Kidney (tissue), 22 donors: ENCODE results near the gene NOVA1. TPM values are rescaled to one million over a fixed set of nuclear protein-coding genes. Genes with fewer than 3 reads are reported as not detected.
A peak's percentile ranks its signal among the peaks of the same experiment; 100 is the strongest.
"Not testable (repeated sequence)": the region's sequence is repeated elsewhere in the genome, so short reads cannot be mapped to it uniquely, and the experiment has no call there.

Experiments
- DNase-seq, 5 donors: peaks; one replicate each; pipeline ENCODE4 v3.0.0-alpha.2; 2013 to 2020
- FAIRE-seq: peaks from 2 replicates; lab custom pipeline; 2012; peaks lifted over from hg19 to GRCh38; lab: Jason Lieb, UNC
- H3K27ac ChIP-seq, 2 donors: one replicate each; pipeline ENCODE4 v1.7.0; 2013; ENCODE audit warnings: low read depth in 2 of 2, low read length in 2 of 2, inconsistent platforms in 1 of 2
- H3K27me3 ChIP-seq: one replicate; pipeline ENCODE4 v1.7.1; 2013; ENCODE audit warnings: low read length, inconsistent platforms; ENCODE audit not compliant: control insufficient read depth, insufficient read depth
- H3K36me3 ChIP-seq, 3 donors: one replicate each; pipeline versions ENCODE4 v1.7.0 to v1.7.1; 2013; ENCODE audit warnings: low read length in 3 of 3, control low read depth in 1 of 3, inconsistent platforms in 1 of 3; ENCODE audit not compliant: insufficient read depth in 3 of 3, control insufficient read depth in 2 of 3
- H3K4me1 ChIP-seq, 3 donors: one replicate each; pipeline versions ENCODE4 v1.7.0 to v1.7.1; 2013; ENCODE audit warnings: low read length in 3 of 3, inconsistent platforms in 1 of 3, low read depth in 1 of 3; ENCODE audit not compliant: control insufficient read depth in 2 of 3, insufficient read depth in 2 of 3
- H3K4me3 ChIP-seq, 3 donors: one replicate each; pipeline versions ENCODE4 v1.7.0 to v1.8.1; 2013; ENCODE audit warnings: low read length in 3 of 3, control low read depth in 1 of 3, inconsistent platforms in 1 of 3
- H3K9ac ChIP-seq, 3 donors: one replicate each; pipeline versions ENCODE4 v1.7.0 to v1.7.1; 2013; ENCODE audit warnings: low read length in 3 of 3, control low read depth in 1 of 3, inconsistent platforms in 1 of 3
- H3K9me3 ChIP-seq, 3 donors: one replicate each; pipeline versions ENCODE4 v1.7.0 to v1.7.1; 2013; ENCODE audit warnings: low read length in 3 of 3, control low read depth in 1 of 3, inconsistent platforms in 1 of 3; ENCODE audit not compliant: control insufficient read depth in 2 of 3, insufficient read depth in 1 of 3
- CTCF ChIP-seq: IDR thresholded peaks from 3 replicates; pipeline ENCODE4 v1.5.1; 2012; ENCODE audit warnings: mild to moderate bottlenecking, moderate library complexity, borderline replicate concordance; ENCODE audit not compliant: insufficient read depth; ENCODE audit errors: extremely low read depth
- intact Hi-C: fragments of 100-400 bp; cut with DNase I; formaldehyde crosslinking; loops from one replicate; pipeline ENCODE4 v1.11.1; 2022
- long read RNA-seq, 10 donors: library from polyadenylated mRNA in 1 of 10; unstranded in 1 of 10; transcript quantifications; one replicate each; pipeline ENCODE4 v2.0.0 and lab custom pipeline, GENCODE V29; 2021 to 2026
- polyA plus RNA-seq: library from polyadenylated mRNA; stranded (reverse); fragments of 350-450 nt; fragmentation: Illumina TruSeq; extraction: RNeasy Lipid Tissue Mini Kit (QIAGEN cat#74804); gene quantifications from one replicate; pipeline ENCODE4 v1.2.3, GENCODE V29; 2014; ENCODE audit warnings: low read depth, low replicate concordance; ENCODE audit not compliant: insufficient read depth
- total RNA-seq: library from RNA; stranded (reverse); fragmentation: NEBNext Ultra II Directional; extraction: Animal tissue kit (Norgen Biotek cat#: 25700); gene quantifications from one replicate; pipeline ENCODE4 v1.2.1, GENCODE V29; 2021
- donor health status: control.
- donor health status: control.
- donor health status: control.
- donor health status: control.
- donor health status: control.
- donor health status: DM: yes; HTN: yes; CAD: no.
- donor health status: Normal renal cell carcinoma (clear cell type).

Gene NOVA1, protein sequence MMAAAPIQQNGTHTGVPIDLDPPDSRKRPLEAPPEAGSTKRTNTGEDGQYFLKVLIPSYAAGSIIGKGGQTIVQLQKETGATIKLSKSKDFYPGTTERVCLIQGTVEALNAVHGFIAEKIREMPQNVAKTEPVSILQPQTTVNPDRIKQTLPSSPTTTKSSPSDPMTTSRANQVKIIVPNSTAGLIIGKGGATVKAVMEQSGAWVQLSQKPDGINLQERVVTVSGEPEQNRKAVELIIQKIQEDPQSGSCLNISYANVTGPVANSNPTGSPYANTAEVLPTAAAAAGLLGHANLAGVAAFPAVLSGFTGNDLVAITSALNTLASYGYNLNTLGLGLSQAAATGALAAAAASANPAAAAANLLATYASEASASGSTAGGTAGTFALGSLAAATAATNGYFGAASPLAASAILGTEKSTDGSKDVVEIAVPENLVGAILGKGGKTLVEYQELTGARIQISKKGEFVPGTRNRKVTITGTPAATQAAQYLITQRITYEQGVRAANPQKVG
- total RNA-seq (15.0 TPM), polyA plus RNA-seq (10.2 TPM)
- long read RNA-seq, donor 1, partial matches to known transcripts, result 0 of 5 reads
- long read RNA-seq, donor 1, other reads (novel, unspliced or antisense), result 0 of 5 reads
- long read RNA-seq, donor 2, full-length matches to known transcripts, result 8 of 8 reads
- long read RNA-seq, donor 2, partial matches to known transcripts, result 0 of 8 reads
- long read RNA-seq, donor 2, other reads (novel, unspliced or antisense), result 0 of 8 reads
- long read RNA-seq, donor 3, partial matches to known transcripts, result 0 of 4 reads
- long read RNA-seq, donor 3, other reads (novel, unspliced or antisense), result 0 of 4 reads
- long read RNA-seq, donor 4, full-length matches to known transcripts, result 3 of 3 reads
- long read RNA-seq, donor 4, partial matches to known transcripts, result 0 of 3 reads
- long read RNA-seq, donor 4, other reads (novel, unspliced or antisense), result 0 of 3 reads
- long read RNA-seq, donor 5, result 0 reads
- long read RNA-seq, donor 6, partial matches to known transcripts, result 0 of 3 reads
- long read RNA-seq, donor 6, other reads (novel, unspliced or antisense), result 0 of 3 reads
- long read RNA-seq, donor 7, partial matches to known transcripts, result 0 of 4 reads
- long read RNA-seq, donor 7, other reads (novel, unspliced or antisense), result 2 of 4 reads
- long read RNA-seq, donor 8, full-length matches to known transcripts, result 6 of 15 reads
- long read RNA-seq, donor 8, partial matches to known transcripts, result 9 of 15 reads
- long read RNA-seq, donor 8, other reads (novel, unspliced or antisense), result 0 of 15 reads
- long read RNA-seq, donor 9, partial matches to known transcripts, result 0 of 1 reads
- long read RNA-seq, donor 9, other reads (novel, unspliced or antisense), result 0 of 1 reads
- long read RNA-seq, donor 10, partial matches to known transcripts, result 0 of 5 reads
- long read RNA-seq, donor 10, other reads (novel, unspliced or antisense), result 0 of 5 reads

DNA sequence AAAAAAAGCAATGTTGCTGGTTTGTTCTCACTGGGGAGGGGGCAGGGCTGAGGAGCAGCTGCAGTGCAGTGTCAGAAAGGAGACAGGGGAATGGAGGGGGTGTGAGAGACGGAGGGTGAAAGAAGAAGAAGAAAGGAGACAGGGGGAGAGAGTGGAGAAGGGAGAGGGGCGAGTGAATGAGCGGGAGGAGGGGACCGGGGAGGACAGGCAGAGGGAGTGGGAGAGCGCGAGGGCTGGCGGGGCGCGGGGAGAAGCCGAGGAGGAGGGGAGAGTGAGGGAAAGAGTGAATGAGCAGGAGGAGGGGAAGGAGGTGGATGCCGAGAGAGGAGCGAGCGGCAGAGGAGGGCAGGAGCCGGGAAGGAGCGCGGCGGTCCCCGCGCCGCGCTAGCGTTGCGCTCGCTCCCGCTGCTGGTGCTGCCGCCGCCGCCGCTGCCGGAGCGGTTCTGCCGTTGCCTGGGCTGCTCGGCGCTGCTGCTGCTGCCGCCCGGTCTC lies at the start of gene NOVA1:
Gene NOVA1 (minus strand): TSS at position 445 of the 492 bp plus-strand sequence. CDS start 597 bp downstream, outside the sequence.
- peak within 1 kb of the TSS; percentile 8 to 84 (median 36) for H3K9ac ChIP-seq
- H3K36me3 ChIP-seq, result no peaks in the 10 kb centered on the region
- H3K4me3 ChIP-seq, result peak within 1 kb of the TSS; percentile 84 to 90 (median 85)
- DNase-seq, result peak in 1 of 5 donors; percentile 89
- TF ChIP-seq CTCF, result no peak
- intact Hi-C loops, result no loop called here
- no peaks in the 10 kb centered on the region for H3K4me1 ChIP-seq
- no peak for FAIRE-seq
- no peaks in the 10 kb centered on the region for H3K27me3 ChIP-seq
- no peaks in the 10 kb centered on the region for H3K9me3 ChIP-seq
- peak within 1 kb of the TSS; percentile 71 to 81 for H3K27ac ChIP-seq

DNA sequence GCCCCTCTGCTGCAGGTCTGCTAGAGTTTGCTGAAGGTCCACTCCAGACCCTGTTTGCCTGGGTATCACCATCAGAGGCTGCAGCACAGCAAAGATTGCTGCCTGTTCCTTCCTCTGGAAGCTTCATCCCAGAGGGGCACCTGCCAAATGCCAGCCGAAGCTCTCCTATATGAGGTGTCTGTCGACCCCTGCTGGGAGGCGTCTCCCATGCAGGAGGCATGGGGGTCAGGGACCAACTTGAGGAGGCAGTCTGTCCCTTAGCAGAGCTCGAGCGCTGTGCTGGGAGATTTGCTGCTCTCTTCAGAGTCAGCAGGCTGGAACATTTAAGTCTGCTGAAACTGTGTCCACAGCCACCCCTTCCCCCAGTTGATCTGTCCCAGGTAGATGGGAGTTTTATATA lies 47.2 kb upstream of the NOVA1 start:
- H3K9me3 ChIP-seq, H3K27me3 ChIP-seq, intact Hi-C loops, H3K27ac ChIP-seq, H3K4me1 ChIP-seq, FAIRE-seq, H3K36me3 ChIP-seq, H3K9ac ChIP-seq, H3K4me3 ChIP-seq: not testable (repeated sequence)
- peak in 1 of 5 donors; percentile 36 for DNase-seq

DNA sequence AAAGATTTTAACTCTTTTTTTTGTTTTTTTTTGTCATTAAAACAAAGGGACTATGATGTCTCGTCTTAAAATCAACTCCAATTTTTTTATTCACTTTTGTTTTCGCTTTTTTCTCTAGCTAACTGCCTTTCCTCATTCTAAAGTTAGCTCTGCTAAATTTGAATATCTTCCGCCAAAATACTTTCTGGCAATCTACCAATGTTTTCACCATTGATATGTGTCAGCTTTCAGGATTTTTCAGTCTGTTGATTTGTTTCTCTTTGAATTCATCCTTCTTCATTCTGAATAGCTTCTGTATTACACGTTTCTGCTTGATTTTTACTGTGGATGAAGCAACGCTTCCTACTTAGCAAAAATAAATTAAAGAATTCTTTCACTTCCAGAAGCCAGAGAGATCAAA lies 38.7 kb upstream of the NOVA1 start:
- no peaks in the 10 kb centered on the region for H3K36me3 ChIP-seq
- no peak for TF ChIP-seq CTCF
- no peaks in the 10 kb centered on the region for H3K9me3 ChIP-seq
- H3K4me3 ChIP-seq, result peak overlapping the region in 2 of 3 donors; percentile 6 to 52
- DNase-seq, result no peak
- FAIRE-seq, result peak; percentile 13
- no peak overlapping the region for H3K9ac ChIP-seq
- no peaks in the 10 kb centered on the region for H3K27me3 ChIP-seq
- H3K27ac ChIP-seq, result no peak overlapping the region
- H3K4me1 ChIP-seq, result peaks cover 0 to 3% (median 0%) of the 10 kb centered on the region in 3 donors
- intact Hi-C loops, result no loop called here

DNA sequence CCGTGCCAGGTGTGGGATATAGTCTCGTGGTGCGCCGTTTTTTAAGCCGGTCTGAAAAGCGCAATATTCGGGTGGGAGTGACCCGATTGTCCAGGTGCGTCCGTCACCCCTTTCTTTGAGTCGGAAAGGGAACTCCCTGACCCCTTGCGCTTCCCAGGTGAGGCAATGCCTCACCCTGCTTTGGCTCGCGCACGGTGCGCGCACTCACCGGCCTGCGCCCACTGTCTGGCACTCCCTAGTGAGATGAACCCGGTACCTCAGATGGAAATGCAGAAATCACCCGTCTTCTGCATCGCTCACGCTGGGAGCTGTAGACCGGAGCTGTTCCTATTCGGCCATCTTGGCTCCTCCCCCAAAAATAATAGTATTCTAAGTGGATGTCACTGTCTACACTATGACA lies 37.1 kb upstream of the NOVA1 start:
- H3K27ac ChIP-seq, FAIRE-seq, H3K36me3 ChIP-seq, H3K4me1 ChIP-seq, H3K9me3 ChIP-seq, intact Hi-C loops, H3K4me3 ChIP-seq, H3K27me3 ChIP-seq, H3K9ac ChIP-seq: not testable (repeated sequence)
- peak in 1 of 5 donors; percentile 13 for DNase-seq
